ENCODE measurements around the gene CD99. TPM values are rescaled to one million over a fixed set of nuclear protein-coding genes. Genes with fewer than 3 reads are reported as not detected.
"Not testable (repeated sequence)": the region's sequence is repeated elsewhere in the genome, so short reads cannot be mapped to it uniquely, and the experiment has no call there.

The CD99 gene
- total and polyA plus RNA-seq, 4 donors = 118 to 266 (median 189) TPM

- Histone ChIP-seq H3K4me1 (ENCODE audit: control insufficient read depth in 5 of 5, insufficient read depth in 5 of 5, low read length in 5 of 5) (peaks cover 0 to 2% (median 0%) of the 10 kb centered on the region in 5 donors), H3K9ac (ENCODE audit: insufficient read depth in 1 of 2, low read length in 2 of 2) (no peak overlapping the region), H3K27me3 (ENCODE audit: control insufficient read depth in 3 of 3, insufficient read depth in 3 of 3, low read length in 2 of 3) (peaks cover 0 to 10% (median 0%) of the 10 kb centered on the region in 3 donors), H3K4me3 (no peak overlapping the region), H3K36me3 (ENCODE audit: control insufficient read depth in 4 of 4, insufficient read depth in 4 of 4, low read length in 4 of 4) (no peaks in the 10 kb centered on the region), H3K27ac (ENCODE audit: low read depth in 1 of 2, low read length in 1 of 2) (no peak overlapping the region), H3K9me3 (ENCODE audit: control insufficient read depth in 4 of 4, insufficient read depth in 3 of 4, low read length in 3 of 4) (no peaks in the 10 kb centered on the region)
- no peak for DNase-seq
- no peak for ATAC-seq (ENCODE audit: insufficient read depth, low FRiP score)
- WGBS, 2 donors = 46 to 56% methylated on average over 3 of the region's 3 CpGs
- no peak for TF ChIP-seq CTCF (IDR thresholded peaks at IDR 0.05; ENCODE audit: control extremely low read depth, extremely low read depth)
Observed at GRCh38 chrX:2751291-2751690, 60.2 kb downstream of the CD99 start.

- WGBS, 2 donors = 77 to 90% methylated on average over 11 of the region's 11 CpGs
- H3K4me3 ChIP-seq; H3K36me3 ChIP-seq (ENCODE audit: control insufficient read depth in 4 of 4, insufficient read depth in 4 of 4, low read length in 4 of 4); H3K9ac ChIP-seq (ENCODE audit: insufficient read depth in 1 of 2, low read length in 2 of 2); H3K9me3 ChIP-seq (ENCODE audit: control insufficient read depth in 4 of 4, insufficient read depth in 3 of 4, low read length in 3 of 4); DNase-seq; H3K27ac ChIP-seq (ENCODE audit: low read depth in 1 of 2, low read length in 1 of 2); H3K4me1 ChIP-seq (ENCODE audit: control insufficient read depth in 5 of 5, insufficient read depth in 5 of 5, low read length in 5 of 5); H3K27me3 ChIP-seq (ENCODE audit: control insufficient read depth in 3 of 3, insufficient read depth in 3 of 3, low read length in 2 of 3); ATAC-seq (ENCODE audit: insufficient read depth, low FRiP score): not testable (repeated sequence)
Observed at GRCh38 chrX:2751874-2752300, 60.8 kb downstream of the CD99 start, which contains the start of gene XG. XG (plus strand) TSS chrX:2752040; CDS start chrX:2752275, 235 bp downstream.

GRCh38 chrX:2752441-2752840, 61.3 kb downstream of the CD99 start:
- not testable (repeated sequence) for DNase-seq; H3K9ac ChIP-seq (ENCODE audit: insufficient read depth in 1 of 2, low read length in 2 of 2); H3K4me1 ChIP-seq (ENCODE audit: control insufficient read depth in 5 of 5, insufficient read depth in 5 of 5, low read length in 5 of 5); H3K4me3 ChIP-seq; H3K27ac ChIP-seq (ENCODE audit: low read depth in 1 of 2, low read length in 1 of 2); H3K36me3 ChIP-seq (ENCODE audit: control insufficient read depth in 4 of 4, insufficient read depth in 4 of 4, low read length in 4 of 4); ATAC-seq (ENCODE audit: insufficient read depth, low FRiP score); H3K27me3 ChIP-seq (ENCODE audit: control insufficient read depth in 3 of 3, insufficient read depth in 3 of 3, low read length in 2 of 3); H3K9me3 ChIP-seq (ENCODE audit: control insufficient read depth in 4 of 4, insufficient read depth in 3 of 4, low read length in 3 of 4)
- WGBS, 2 donors = 71 to 92% methylated on average over 5 to 6 of the region's 7 CpGs

- not testable (repeated sequence) for DNase-seq; H3K27me3 ChIP-seq (ENCODE audit: control insufficient read depth in 3 of 3, insufficient read depth in 3 of 3, low read length in 2 of 3); H3K9me3 ChIP-seq (ENCODE audit: control insufficient read depth in 4 of 4, insufficient read depth in 3 of 4, low read length in 3 of 4); H3K36me3 ChIP-seq (ENCODE audit: control insufficient read depth in 4 of 4, insufficient read depth in 4 of 4, low read length in 4 of 4); H3K4me3 ChIP-seq; H3K27ac ChIP-seq (ENCODE audit: low read depth in 1 of 2, low read length in 1 of 2); H3K4me1 ChIP-seq (ENCODE audit: control insufficient read depth in 5 of 5, insufficient read depth in 5 of 5, low read length in 5 of 5); H3K9ac ChIP-seq (ENCODE audit: insufficient read depth in 1 of 2, low read length in 2 of 2); ATAC-seq (ENCODE audit: insufficient read depth, low FRiP score)
- WGBS, 2 donors = 82 to 92% methylated on average over 5 of the region's 5 CpGs
Observed at GRCh38 chrX:2755163-2755715, 64.1 kb downstream of the CD99 start.

- no peak for ATAC-seq (ENCODE audit: insufficient read depth, low FRiP score)
- no peak overlapping the region for H3K27ac ChIP-seq (ENCODE audit: low read depth in 1 of 2, low read length in 1 of 2)
- H3K27me3 ChIP-seq (ENCODE audit: control insufficient read depth in 3 of 3, insufficient read depth in 3 of 3, low read length in 2 of 3) = peaks cover 0 to 4% (median 0%) of the 10 kb centered on the region in 3 donors
- H3K9me3 ChIP-seq (ENCODE audit: control insufficient read depth in 4 of 4, insufficient read depth in 3 of 4, low read length in 3 of 4) = no peaks in the 10 kb centered on the region
- no peaks in the 10 kb centered on the region for H3K4me1 ChIP-seq (ENCODE audit: control insufficient read depth in 5 of 5, insufficient read depth in 5 of 5, low read length in 5 of 5)
- DNase-seq = no peak
- no peaks in the 10 kb centered on the region for H3K36me3 ChIP-seq (ENCODE audit: control insufficient read depth in 4 of 4, insufficient read depth in 4 of 4, low read length in 4 of 4)
- no peak for TF ChIP-seq CTCF (IDR thresholded peaks at IDR 0.05; ENCODE audit: control extremely low read depth, extremely low read depth)
- 67 to 79% methylated on average over 10 of the region's 10 CpGs for WGBS, 2 donors
- no peak overlapping the region for H3K9ac ChIP-seq (ENCODE audit: insufficient read depth in 1 of 2, low read length in 2 of 2)
- no peak overlapping the region for H3K4me3 ChIP-seq
Observed at GRCh38 chrX:2756548-2756947, 65.5 kb downstream of the CD99 start.

Data from lung (tissue), 12 donors.